Neutrophil (primary cell): Measurements from ENCODE around the gene PRR16.

Experiments
- H3K27ac ChIP-seq: fragments of 200-600 bp; sonication (generic); 2 replicates; pipeline ENCODE4 v1.5.1; 2016; ENCODE audit warnings: mild to moderate bottlenecking, moderate library complexity
- H3K27me3 ChIP-seq: fragments of 200-600 bp; sonication (generic); 2 replicates; pipeline ENCODE4 v1.6.0; 2016; ENCODE audit warnings: mild to moderate bottlenecking
- H3K36me3 ChIP-seq: fragments of 200-600 bp; sonication (generic); 2 replicates; pipeline ENCODE4 v1.5.1; 2017
- H3K4me1 ChIP-seq, 2 experiments: fragments of 200-600 bp in 1 of 2; sonication (generic) in 1 of 2; 1 replicate in 1 of 2; 2 replicates in 1 of 2; pipeline versions ENCODE4 v1.5.1 to v1.6.1; 2013 to 2016; ENCODE audit warnings: low read depth in 1 of 2, low read length in 1 of 2, mild to moderate bottlenecking in 1 of 2, moderate library complexity in 1 of 2; ENCODE audit not compliant: control insufficient read depth in 1 of 2, insufficient read depth in 1 of 2
- H3K4me3 ChIP-seq, 2 experiments: fragments of 200-600 bp in 1 of 2; sonication (generic) in 1 of 2; 1 replicate in 1 of 2; 2 replicates in 1 of 2; pipeline ENCODE4 v1.5.1; 2013 to 2016; ENCODE audit warnings: low read depth in 1 of 2, low read length in 1 of 2, mild to moderate bottlenecking in 1 of 2, moderate library complexity in 1 of 2
- H3K9me3 ChIP-seq: fragments of 200-600 bp; sonication (generic); 2 replicates; pipeline ENCODE4 v1.5.1; 2016
- TF ChIP-seq, protein P1 (sequence below): fragments of 200-600 bp; sonication (generic); IDR thresholded peaks from 2 replicates; pipeline ENCODE4 v1.5.1; 2016; ENCODE audit warnings: antibody characterized with exemption

The PRR16 gene

DNA sequence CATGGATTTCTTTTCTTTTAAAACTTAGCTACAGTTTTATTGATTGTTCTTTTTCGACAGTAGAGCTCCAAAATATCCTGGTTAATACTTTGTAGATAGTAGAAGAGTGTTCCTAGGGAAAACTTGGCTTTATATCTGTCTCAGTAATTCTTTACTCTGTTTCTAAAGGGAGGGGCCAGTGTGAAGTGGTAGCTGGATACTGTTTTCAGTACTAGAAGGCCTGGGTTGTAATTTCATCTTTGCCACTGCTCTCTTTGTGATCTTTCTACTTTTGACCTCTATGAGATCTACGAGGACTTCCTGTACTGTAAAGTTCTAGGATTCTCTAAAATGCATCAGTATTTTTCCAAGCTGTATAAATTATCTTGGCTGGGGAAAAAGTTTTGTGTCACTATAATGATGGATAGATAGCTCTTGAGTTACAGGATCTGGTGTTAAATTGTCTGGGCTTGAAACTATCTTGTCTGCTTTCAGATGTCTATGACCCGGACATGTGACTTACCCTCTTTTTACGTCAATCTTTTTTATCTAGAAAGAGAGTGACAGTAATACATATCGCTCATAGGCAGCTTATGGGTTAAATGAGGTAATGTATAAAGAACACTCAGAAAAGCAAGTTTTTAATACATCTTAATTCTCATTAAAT, 53.6 kb downstream of the PRR16 start:
- TF ChIP-seq, protein P1, sequence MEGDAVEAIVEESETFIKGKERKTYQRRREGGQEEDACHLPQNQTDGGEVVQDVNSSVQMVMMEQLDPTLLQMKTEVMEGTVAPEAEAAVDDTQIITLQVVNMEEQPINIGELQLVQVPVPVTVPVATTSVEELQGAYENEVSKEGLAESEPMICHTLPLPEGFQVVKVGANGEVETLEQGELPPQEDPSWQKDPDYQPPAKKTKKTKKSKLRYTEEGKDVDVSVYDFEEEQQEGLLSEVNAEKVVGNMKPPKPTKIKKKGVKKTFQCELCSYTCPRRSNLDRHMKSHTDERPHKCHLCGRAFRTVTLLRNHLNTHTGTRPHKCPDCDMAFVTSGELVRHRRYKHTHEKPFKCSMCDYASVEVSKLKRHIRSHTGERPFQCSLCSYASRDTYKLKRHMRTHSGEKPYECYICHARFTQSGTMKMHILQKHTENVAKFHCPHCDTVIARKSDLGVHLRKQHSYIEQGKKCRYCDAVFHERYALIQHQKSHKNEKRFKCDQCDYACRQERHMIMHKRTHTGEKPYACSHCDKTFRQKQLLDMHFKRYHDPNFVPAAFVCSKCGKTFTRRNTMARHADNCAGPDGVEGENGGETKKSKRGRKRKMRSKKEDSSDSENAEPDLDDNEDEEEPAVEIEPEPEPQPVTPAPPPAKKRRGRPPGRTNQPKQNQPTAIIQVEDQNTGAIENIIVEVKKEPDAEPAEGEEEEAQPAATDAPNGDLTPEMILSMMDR = no peak
- Histone ChIP-seq H3K36me3 (no peaks in the 10 kb centered on the region), H3K9me3 (no peaks in the 10 kb centered on the region), H3K4me3 (no peak overlapping the region), H3K27me3 (no peaks in the 10 kb centered on the region), H3K4me1 (no peaks in the 10 kb centered on the region), H3K27ac (no peak overlapping the region)

DNA sequence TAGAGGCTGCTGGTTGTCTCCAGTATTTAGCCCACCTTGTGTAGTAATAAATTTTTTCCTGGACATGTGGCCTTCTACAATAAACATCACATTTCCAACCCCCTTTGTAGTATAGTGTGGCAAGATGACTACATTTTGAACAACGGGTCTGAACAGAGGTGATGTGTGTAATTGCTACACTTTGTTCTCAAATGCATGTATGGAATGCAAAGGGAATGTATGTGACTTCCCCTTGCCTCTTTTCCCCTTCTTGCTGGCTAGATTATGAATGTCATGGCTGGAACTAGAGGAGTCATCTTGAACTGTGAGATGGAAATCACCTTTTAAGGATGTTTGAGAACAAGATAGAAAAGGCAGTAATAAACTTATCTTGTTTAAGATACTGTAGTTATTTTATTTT, 54.5 kb downstream of the PRR16 start:
- no peak overlapping the region for H3K27ac ChIP-seq
- no peaks in the 10 kb centered on the region for H3K27me3 ChIP-seq
- TF ChIP-seq, protein P1 = no peak
- H3K36me3 ChIP-seq = no peaks in the 10 kb centered on the region
- H3K9me3 ChIP-seq = no peaks in the 10 kb centered on the region
- H3K4me1 ChIP-seq = no peaks in the 10 kb centered on the region
- no peak overlapping the region for H3K4me3 ChIP-seq

DNA sequence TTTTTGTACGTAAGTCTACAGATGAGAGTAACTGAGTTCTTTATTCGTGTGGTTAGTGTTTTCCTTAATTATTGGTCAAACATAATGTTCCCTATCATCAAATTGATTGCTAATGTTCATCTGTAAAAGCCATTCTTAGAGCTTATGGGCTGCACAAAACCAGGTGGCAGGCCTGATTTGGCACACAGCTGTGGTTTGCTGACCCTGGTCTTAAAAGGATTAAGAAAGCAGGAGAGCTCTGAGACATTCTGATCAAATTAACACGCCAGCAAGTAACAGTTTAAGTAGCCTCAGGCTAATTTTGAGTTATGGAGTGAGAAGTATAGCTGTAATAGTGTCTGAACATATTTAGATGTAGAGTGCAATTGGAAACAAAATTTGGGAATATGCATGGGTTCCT, 63.2 kb downstream of the PRR16 start:
- no peaks in the 10 kb centered on the region for H3K27me3 ChIP-seq
- no peaks in the 10 kb centered on the region for H3K4me1 ChIP-seq
- no peaks in the 10 kb centered on the region for H3K36me3 ChIP-seq
- TF ChIP-seq, protein P1 = no peak
- H3K27ac ChIP-seq = no peak overlapping the region
- no peak overlapping the region for H3K4me3 ChIP-seq
- no peaks in the 10 kb centered on the region for H3K9me3 ChIP-seq

DNA sequence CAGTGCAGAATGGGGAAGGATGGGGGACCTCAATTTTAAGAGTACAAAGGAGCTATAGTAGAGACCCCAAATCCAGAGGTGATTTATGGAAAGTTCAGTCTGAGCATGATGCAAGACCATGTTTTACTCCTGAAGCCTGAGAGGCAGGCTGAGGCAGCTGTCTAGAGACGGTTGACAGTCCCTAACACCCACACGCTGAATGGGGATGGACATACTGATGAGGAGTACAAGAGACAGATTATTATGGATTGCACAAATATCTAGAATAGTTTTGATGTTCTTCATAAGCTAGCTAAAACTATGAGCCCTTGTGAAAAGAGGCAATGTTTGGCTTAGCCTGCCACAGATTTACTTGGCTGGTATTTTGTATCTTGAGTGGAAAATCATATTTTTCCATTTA, 64.5 kb downstream of the PRR16 start:
- H3K4me1 ChIP-seq = no peaks in the 10 kb centered on the region
- H3K4me3 ChIP-seq = no peak overlapping the region
- no peaks in the 10 kb centered on the region for H3K36me3 ChIP-seq
- TF ChIP-seq, protein P1 = no peak
- no peak overlapping the region for H3K27ac ChIP-seq
- no peaks in the 10 kb centered on the region for H3K27me3 ChIP-seq
- H3K9me3 ChIP-seq = no peaks in the 10 kb centered on the region

DNA sequence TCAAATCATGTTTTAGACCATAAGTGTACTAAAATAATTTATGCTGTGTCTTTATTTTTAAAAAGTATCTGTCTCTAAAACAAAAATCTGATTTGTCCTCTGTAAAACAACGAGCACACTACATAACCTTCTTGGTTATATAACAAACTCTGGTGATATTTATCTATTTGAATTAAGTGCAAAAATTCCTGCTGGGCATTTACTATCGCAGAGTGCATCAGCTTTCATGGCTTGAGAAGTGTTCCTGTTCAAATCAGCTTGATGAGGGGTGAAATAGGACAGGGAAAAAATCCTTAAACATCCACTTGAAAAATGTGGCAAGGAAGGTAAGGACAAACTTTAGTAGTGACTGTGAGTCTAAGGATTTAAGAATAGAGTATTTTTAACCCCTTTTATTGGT, 65.3 kb downstream of the PRR16 start:
- Histone ChIP-seq H3K9me3 (no peaks in the 10 kb centered on the region), H3K4me1 (no peaks in the 10 kb centered on the region), H3K27me3 (no peaks in the 10 kb centered on the region), H3K4me3 (no peak overlapping the region), H3K36me3 (no peaks in the 10 kb centered on the region), H3K27ac (no peak overlapping the region)
- TF ChIP-seq, protein P1 = no peak
